HG02840 (cell line): ENCODE results near the gene ZNF701.

ENCODE experiments used
- ATAC-seq: cut with Tn5 transposase; IDR thresholded peaks from one replicate; pipeline ENCODE4 v1.9.1; 2021; ENCODE audit warnings: mild to moderate bottlenecking, moderate library complexity, moderate number of reproducible peaks; ENCODE audit not compliant: unreplicated experiment, low FRiP score

The ZNF701 gene

GRCh38 chr19:52635786-52636570 is 65.9 kb downstream of the ZNF701 start:
- ATAC-seq: no peak
